Measurements from ENCODE around the gene NLRP9.

The NLRP9 gene

DNA sequence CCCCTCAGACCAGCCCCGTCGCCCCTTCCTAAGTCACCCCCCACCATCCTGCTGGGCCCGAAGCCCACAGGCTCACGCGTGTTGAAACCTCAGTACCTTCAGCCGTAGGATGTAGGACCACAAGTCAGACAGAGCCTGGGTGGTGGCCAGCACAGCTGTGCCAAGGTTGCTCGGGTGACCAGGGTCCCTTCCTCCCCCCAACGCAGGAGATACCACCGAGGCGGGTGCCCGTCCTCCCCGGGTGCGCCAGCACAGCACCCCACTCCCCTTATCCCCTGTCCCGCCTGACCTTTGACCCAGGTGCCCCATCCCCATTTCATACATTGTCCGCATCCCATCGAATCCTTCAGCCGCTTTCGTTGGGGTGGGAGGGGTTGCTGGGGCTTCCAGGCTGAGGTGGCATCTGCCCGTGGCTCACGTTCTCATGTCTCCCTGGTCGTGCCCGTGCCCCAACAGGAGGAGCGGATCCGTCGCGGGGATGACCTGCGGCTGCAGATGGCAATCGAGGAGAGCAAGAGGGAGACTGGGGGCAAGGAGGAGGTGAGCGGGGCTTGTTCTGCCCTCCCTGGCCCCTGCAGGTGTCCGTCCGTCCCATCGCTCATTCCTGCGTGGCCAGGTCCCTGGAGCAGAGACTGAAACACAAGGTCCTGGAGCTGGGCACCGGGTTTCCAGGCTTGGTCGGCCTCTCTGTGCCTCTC is 48.6 kb downstream of the NLRP9 start:
- H3K9me3 ChIP-seq (ENCODE audit: severe bottlenecking): no peaks in the 10 kb centered on the region
- H3K36me3 ChIP-seq (ENCODE audit: low read depth): peaks cover 44% of the 10 kb centered on the region
- H3K4me3 ChIP-seq (ENCODE audit: severe bottlenecking): no peak overlapping the region
- DNase-seq (ENCODE audit: low spot score) (peak; percentile 52), ATAC-seq (ENCODE audit: low read depth) (no peak)
- H3K27ac ChIP-seq (ENCODE audit: poor library complexity, severe bottlenecking): no peak overlapping the region
- no peaks in the 10 kb centered on the region for H3K4me1 ChIP-seq (ENCODE audit: insufficient read depth, poor library complexity, severe bottlenecking)
- H3K27me3 ChIP-seq (ENCODE audit: insufficient read depth, poor library complexity, severe bottlenecking): no peaks in the 10 kb centered on the region
- TF ChIP-seq, protein P1, sequence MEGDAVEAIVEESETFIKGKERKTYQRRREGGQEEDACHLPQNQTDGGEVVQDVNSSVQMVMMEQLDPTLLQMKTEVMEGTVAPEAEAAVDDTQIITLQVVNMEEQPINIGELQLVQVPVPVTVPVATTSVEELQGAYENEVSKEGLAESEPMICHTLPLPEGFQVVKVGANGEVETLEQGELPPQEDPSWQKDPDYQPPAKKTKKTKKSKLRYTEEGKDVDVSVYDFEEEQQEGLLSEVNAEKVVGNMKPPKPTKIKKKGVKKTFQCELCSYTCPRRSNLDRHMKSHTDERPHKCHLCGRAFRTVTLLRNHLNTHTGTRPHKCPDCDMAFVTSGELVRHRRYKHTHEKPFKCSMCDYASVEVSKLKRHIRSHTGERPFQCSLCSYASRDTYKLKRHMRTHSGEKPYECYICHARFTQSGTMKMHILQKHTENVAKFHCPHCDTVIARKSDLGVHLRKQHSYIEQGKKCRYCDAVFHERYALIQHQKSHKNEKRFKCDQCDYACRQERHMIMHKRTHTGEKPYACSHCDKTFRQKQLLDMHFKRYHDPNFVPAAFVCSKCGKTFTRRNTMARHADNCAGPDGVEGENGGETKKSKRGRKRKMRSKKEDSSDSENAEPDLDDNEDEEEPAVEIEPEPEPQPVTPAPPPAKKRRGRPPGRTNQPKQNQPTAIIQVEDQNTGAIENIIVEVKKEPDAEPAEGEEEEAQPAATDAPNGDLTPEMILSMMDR (IDR thresholded peaks at IDR 0.05; ENCODE audit: poor library complexity, severe bottlenecking): no peak

DNA sequence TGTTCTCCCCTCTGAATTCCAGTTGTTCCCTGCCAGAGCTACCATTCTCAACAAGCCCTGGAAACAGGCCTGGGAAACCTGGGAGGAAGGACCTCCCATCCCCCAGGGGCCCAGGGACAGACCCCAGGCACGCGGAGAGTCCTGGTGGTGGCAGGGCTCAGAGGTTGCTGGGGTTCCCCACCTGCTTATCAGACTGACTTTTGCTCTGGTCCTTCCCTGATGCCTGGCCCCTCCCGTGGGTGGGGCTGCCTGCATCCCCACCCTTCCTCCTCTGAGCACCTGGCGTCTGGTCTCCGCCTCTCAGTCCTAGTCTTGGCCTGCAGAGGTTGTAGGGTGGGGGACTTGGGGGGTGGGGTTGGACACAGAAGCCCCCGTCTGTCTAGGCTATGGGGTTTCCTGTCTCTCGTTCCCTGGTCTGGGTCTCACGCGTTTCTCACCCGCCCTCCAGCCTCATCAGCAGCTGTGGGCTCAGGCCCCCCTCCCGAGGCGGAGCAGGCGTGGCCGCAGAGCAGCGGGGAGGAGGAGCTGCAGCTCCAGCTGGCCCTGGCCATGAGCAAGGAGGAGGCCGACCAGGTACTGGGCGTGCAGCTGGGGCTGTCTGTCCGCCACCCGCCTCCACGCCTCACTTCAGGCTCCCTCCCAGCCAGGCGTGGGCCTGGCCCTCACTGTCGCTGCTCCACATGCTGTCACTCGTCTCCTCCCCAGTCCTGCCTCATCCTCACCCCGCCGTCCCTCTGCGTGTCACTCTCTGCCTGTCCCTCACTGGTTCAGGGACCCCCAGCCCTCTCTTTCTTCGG is 49.6 kb downstream of the NLRP9 start:
- peaks cover 51% of the 10 kb centered on the region for H3K36me3 ChIP-seq (ENCODE audit: low read depth)
- ATAC-seq (ENCODE audit: low read depth) (no peak), DNase-seq (ENCODE audit: low spot score) (peak; percentile 64)
- TF ChIP-seq, protein P1 (IDR thresholded peaks at IDR 0.05; ENCODE audit: poor library complexity, severe bottlenecking): no peak
- H3K27ac ChIP-seq (ENCODE audit: poor library complexity, severe bottlenecking): no peak overlapping the region
- H3K9me3 ChIP-seq (ENCODE audit: severe bottlenecking): no peaks in the 10 kb centered on the region
- no peaks in the 10 kb centered on the region for H3K27me3 ChIP-seq (ENCODE audit: insufficient read depth, poor library complexity, severe bottlenecking)
- no peak overlapping the region for H3K4me3 ChIP-seq (ENCODE audit: severe bottlenecking)
- no peaks in the 10 kb centered on the region for H3K4me1 ChIP-seq (ENCODE audit: insufficient read depth, poor library complexity, severe bottlenecking)

DNA sequence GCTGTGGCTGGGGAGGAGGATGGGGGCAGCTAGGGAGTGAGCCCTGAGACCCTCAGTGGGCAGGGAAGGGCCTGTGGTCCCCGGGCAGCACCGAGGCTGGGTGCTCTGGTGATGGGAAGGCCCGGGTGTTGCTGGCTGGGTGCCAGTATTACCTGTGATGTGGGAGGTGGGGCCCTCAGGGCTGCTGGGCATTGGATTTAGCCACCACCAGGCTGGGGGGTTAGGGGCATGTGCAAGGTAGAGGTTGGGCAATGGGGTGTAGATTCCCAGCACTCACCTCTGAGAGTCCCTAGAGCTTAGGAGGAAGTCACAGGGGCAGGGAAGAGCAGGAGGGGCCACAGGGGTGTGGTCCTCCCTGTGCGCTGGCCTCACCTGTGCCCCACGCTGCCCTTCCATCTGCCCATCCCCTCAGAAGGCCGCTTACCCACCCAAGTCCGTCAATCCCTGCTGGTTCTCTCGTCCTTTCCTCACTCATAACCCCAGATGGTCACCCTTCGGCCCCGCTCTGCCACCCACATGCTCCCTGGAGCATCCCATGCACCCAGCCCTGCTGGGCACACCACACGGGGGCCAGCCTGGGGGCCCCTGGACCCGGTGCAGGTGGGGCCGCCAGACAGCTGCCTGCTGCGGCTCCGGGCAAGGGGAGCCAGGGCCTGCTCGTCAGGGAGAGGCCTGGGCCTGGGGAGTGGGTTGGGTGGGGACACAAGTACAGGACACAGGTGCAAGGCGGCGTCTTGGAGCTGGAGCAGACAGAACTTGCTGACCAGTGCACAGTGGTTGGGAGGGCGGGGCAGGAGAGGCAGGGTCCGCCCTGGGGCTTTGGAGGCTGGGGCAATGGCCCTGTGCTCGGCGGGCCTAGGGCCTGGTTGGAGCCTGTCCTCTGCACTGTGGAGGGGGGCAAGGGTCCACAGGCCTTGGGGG is 50.7 kb downstream of the NLRP9 start:
- DNase-seq (ENCODE audit: low spot score): no peak
- no peaks in the 10 kb centered on the region for H3K9me3 ChIP-seq (ENCODE audit: severe bottlenecking)
- no peak for ATAC-seq (ENCODE audit: low read depth)
- peaks cover 53% of the 10 kb centered on the region for H3K36me3 ChIP-seq (ENCODE audit: low read depth)
- H3K4me1 ChIP-seq (ENCODE audit: insufficient read depth, poor library complexity, severe bottlenecking): no peaks in the 10 kb centered on the region
- TF ChIP-seq, protein P1 (IDR thresholded peaks at IDR 0.05; ENCODE audit: poor library complexity, severe bottlenecking): no peak
- H3K27me3 ChIP-seq (ENCODE audit: insufficient read depth, poor library complexity, severe bottlenecking): no peaks in the 10 kb centered on the region
- H3K27ac ChIP-seq (ENCODE audit: poor library complexity, severe bottlenecking): no peak overlapping the region
- no peak overlapping the region for H3K4me3 ChIP-seq (ENCODE audit: severe bottlenecking)

DNA sequence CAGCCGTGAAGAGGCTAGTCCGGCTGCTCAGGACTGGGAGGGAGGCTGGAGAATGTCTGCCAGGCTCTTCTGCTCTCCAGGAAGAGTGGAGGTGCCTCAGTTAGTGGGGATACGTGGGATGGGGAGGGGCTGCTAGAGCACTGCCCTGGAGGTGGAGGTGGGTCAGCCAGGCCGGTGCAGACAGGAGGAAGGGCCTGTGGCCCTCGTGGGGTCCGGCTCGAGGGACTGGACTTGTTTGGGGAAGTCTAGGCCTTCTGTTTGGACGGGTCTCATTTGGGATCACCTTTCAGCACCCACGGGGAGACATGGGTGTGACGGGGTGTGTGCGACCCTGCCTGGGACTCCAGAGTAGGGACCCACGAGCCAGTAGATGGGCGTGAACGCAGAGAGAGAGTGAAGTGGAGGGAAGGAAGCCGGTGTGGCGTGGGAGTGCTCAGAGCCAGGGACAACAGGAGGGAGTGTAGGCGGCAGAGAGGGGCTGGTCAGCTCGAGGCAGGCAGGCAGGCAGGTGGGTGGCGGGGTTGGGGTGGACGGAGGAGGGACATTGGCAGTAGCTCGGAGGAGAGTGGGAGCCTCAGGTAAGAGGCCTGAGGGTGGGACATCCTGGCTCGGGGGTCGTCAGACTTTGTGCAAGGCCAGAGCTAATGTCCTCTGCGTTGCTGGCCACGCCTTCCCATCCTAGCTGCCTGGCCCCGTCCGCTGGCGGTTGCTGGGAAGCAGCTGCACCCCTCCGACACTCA is 51.7 kb downstream of the NLRP9 start:
- no peak for DNase-seq (ENCODE audit: low spot score)
- Histone ChIP-seq H3K4me3 (ENCODE audit: severe bottlenecking) (no peak overlapping the region), H3K9me3 (ENCODE audit: severe bottlenecking) (no peaks in the 10 kb centered on the region), H3K27ac (ENCODE audit: poor library complexity, severe bottlenecking) (no peak overlapping the region), H3K4me1 (ENCODE audit: insufficient read depth, poor library complexity, severe bottlenecking) (no peaks in the 10 kb centered on the region), H3K36me3 (ENCODE audit: low read depth) (peaks cover 59% of the 10 kb centered on the region), H3K27me3 (ENCODE audit: insufficient read depth, poor library complexity, severe bottlenecking) (no peaks in the 10 kb centered on the region)
- ATAC-seq (ENCODE audit: low read depth): no peak
- TF ChIP-seq, protein P1 (IDR thresholded peaks at IDR 0.05; ENCODE audit: poor library complexity, severe bottlenecking): no peak

Data from RWPE2 (cell line).